HEK293 (cell line): ENCODE data around the gene ANKRD60.

ENCODE experiments used
- YY1 ChIP-seq: fragments of 450-650 bp; formaldehyde crosslinking; IDR thresholded peaks from 2 replicates; pipeline ENCODE4 v1.5.1; 2018; ENCODE audit warnings: missing biosample characterization, missing genetic modification characterization
- ZBTB49 ChIP-seq: fragments of 450-650 bp; formaldehyde crosslinking; IDR thresholded peaks from 2 replicates; pipeline ENCODE4 v1.5.1; 2016; ENCODE audit warnings: missing biosample characterization, missing genetic modification characterization, low read depth
- ZBTB7A ChIP-seq: fragments of 450-650 bp; formaldehyde crosslinking; IDR thresholded peaks from 2 replicates; pipeline ENCODE4 v1.5.1; 2016; ENCODE audit warnings: low read depth, missing biosample characterization, missing genetic modification characterization
- ZNF112 ChIP-seq: fragments of 450-650 bp; formaldehyde crosslinking; IDR thresholded peaks from 2 replicates; pipeline ENCODE4 v1.5.0; 2017; ENCODE audit warnings: missing biosample characterization, missing genetic modification characterization
- ZNF274 ChIP-seq, 2 experiments: fragments of 200-500 bp in 1 of 2; fragments of 450-650 bp in 1 of 2; sonication (Bioruptor generic) in 1 of 2; formaldehyde crosslinking in 1 of 2; IDR thresholded peaks; 2 replicates each; pipeline versions ENCODE4 v1.5.1 to v1.6.1; 2014 to 2016; ENCODE audit warnings: borderline replicate concordance in 1 of 2, inconsistent platforms in 1 of 2, low read length in 1 of 2, missing biosample characterization in 1 of 2, missing genetic modification characterization in 1 of 2
- ZNF404 ChIP-seq: fragments of 450-650 bp; formaldehyde crosslinking; IDR thresholded peaks from 2 replicates; pipeline ENCODE4 v1.5.1; 2017; ENCODE audit warnings: missing biosample characterization, missing genetic modification characterization
- ZNF776 ChIP-seq: fragments of 450-650 bp; formaldehyde crosslinking; IDR thresholded peaks from 2 replicates; pipeline ENCODE4 v1.5.0; 2017; ENCODE audit warnings: missing biosample characterization, missing genetic modification characterization, borderline replicate concordance
- TF ChIP-seq, protein P1 (sequence below): fragments of 450-650 bp; formaldehyde crosslinking; IDR thresholded peaks from 2 replicates; pipeline ENCODE4 v1.5.1; 2016; ENCODE audit warnings: missing biosample characterization, missing genetic modification characterization
- TF ChIP-seq, protein P2 (sequence below): fragments of 450-650 bp; formaldehyde crosslinking; conservative IDR thresholded peaks from 2 replicates; pipeline ENCODE4 v1.5.1; 2016; ENCODE audit warnings: low read depth, missing biosample characterization, missing genetic modification characterization
- TF ChIP-seq, protein P3 (sequence below): sonication (generic); formaldehyde crosslinking; IDR thresholded peaks from 2 replicates; pipeline ENCODE4 v1.8.1; 2022; ENCODE audit warnings: mild to moderate bottlenecking, moderate library complexity, missing genetic modification reagents
- TF ChIP-seq, protein P4 (sequence below): fragments of 450-650 bp; formaldehyde crosslinking; IDR thresholded peaks from 2 replicates; pipeline ENCODE4 v1.5.1; 2017; ENCODE audit warnings: missing biosample characterization, mild to moderate bottlenecking, missing genetic modification characterization, moderate library complexity

GRCh38 chr20:58196402-58197184, 31.9 kb downstream of the ANKRD60 start:
- TF ChIP-seq, protein P1, sequence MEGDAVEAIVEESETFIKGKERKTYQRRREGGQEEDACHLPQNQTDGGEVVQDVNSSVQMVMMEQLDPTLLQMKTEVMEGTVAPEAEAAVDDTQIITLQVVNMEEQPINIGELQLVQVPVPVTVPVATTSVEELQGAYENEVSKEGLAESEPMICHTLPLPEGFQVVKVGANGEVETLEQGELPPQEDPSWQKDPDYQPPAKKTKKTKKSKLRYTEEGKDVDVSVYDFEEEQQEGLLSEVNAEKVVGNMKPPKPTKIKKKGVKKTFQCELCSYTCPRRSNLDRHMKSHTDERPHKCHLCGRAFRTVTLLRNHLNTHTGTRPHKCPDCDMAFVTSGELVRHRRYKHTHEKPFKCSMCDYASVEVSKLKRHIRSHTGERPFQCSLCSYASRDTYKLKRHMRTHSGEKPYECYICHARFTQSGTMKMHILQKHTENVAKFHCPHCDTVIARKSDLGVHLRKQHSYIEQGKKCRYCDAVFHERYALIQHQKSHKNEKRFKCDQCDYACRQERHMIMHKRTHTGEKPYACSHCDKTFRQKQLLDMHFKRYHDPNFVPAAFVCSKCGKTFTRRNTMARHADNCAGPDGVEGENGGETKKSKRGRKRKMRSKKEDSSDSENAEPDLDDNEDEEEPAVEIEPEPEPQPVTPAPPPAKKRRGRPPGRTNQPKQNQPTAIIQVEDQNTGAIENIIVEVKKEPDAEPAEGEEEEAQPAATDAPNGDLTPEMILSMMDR = no peak
- no peak for TF ChIP-seq YY1
- no peak for TF ChIP-seq ZBTB7A (tag by site-specific recombination)
- TF ChIP-seq ZNF776 = no peak
- no peak for TF ChIP-seq ZBTB49 (tag by site-specific recombination)
- TF ChIP-seq, protein P2, sequence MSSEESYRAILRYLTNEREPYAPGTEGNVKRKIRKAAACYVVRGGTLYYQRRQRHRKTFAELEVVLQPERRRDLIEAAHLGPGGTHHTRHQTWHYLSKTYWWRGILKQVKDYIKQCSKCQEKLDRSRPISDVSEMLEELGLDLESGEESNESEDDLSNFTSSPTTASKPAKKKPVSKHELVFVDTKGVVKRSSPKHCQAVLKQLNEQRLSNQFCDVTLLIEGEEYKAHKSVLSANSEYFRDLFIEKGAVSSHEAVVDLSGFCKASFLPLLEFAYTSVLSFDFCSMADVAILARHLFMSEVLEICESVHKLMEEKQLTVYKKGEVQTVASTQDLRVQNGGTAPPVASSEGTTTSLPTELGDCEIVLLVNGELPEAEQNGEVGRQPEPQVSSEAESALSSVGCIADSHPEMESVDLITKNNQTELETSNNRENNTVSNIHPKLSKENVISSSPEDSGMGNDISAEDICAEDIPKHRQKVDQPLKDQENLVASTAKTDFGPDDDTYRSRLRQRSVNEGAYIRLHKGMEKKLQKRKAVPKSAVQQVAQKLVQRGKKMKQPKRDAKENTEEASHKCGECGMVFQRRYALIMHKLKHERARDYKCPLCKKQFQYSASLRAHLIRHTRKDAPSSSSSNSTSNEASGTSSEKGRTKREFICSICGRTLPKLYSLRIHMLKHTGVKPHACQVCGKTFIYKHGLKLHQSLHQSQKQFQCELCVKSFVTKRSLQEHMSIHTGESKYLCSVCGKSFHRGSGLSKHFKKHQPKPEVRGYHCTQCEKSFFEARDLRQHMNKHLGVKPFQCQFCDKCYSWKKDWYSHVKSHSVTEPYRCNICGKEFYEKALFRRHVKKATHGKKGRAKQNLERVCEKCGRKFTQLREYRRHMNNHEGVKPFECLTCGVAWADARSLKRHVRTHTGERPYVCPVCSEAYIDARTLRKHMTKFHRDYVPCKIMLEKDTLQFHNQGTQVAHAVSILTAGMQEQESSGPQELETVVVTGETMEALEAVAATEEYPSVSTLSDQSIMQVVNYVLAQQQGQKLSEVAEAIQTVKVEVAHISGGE = no peak
- TF ChIP-seq, protein P3, sequence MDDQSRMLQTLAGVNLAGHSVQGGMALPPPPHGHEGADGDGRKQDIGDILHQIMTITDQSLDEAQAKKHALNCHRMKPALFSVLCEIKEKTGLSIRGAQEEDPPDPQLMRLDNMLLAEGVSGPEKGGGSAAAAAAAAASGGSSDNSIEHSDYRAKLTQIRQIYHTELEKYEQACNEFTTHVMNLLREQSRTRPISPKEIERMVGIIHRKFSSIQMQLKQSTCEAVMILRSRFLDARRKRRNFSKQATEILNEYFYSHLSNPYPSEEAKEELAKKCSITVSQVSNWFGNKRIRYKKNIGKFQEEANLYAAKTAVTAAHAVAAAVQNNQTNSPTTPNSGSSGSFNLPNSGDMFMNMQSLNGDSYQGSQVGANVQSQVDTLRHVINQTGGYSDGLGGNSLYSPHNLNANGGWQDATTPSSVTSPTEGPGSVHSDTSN (CRISPR knock-in tag) = no peak
- TF ChIP-seq ZNF274 (IDR thresholded peaks at IDR 0.05; ENCODE audit: low read length) = no peak
- TF ChIP-seq ZNF274 (tag by site-specific recombination; IDR thresholded peaks at IDR 0.05; ENCODE audit: borderline replicate concordance) = no peak
- TF ChIP-seq ZNF404 (tag by site-specific recombination) = no peak
- TF ChIP-seq, protein P4, sequence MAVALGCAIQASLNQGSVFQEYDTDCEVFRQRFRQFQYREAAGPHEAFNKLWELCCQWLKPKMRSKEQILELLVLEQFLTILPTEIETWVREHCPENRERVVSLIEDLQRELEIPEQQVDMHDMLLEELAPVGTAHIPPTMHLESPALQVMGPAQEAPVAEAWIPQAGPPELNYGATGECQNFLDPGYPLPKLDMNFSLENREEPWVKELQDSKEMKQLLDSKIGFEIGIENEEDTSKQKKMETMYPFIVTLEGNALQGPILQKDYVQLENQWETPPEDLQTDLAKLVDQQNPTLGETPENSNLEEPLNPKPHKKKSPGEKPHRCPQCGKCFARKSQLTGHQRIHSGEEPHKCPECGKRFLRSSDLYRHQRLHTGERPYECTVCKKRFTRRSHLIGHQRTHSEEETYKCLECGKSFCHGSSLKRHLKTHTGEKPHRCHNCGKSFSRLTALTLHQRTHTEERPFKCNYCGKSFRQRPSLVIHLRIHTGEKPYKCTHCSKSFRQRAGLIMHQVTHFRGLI (tag by site-specific recombination) = no peak
- TF ChIP-seq ZNF112 (tag by site-specific recombination) = no peak
